Mesothelial cell of epicardium (in vitro differentiated cells): Measurements from ENCODE around the gene PLAC9. TPM values are rescaled to one million over a fixed set of nuclear protein-coding genes. Genes with fewer than 3 reads are reported as not detected.

Experiments used
- DNase-seq, 2 experiments: peaks; one replicate each; pipeline ENCODE4 v3.0.0; 2021; ENCODE audit warnings: low spot score in 2 of 2; ENCODE audit not compliant: unreplicated experiment in 2 of 2
- H3K27ac Mint-ChIP-seq: 2 replicates; pipeline ENCODE4 v1.8.0; 2021; ENCODE audit warnings: mixed read lengths
- H3K27me3 Mint-ChIP-seq: 2 replicates; pipeline ENCODE4 v1.8.0; 2021; ENCODE audit warnings: low read depth, mixed read lengths
- H3K36me3 Mint-ChIP-seq: 2 replicates; pipeline ENCODE4 v1.8.0; 2021; ENCODE audit warnings: mixed read lengths
- H3K4me1 Mint-ChIP-seq: 2 replicates; pipeline ENCODE4 v1.8.0; 2021; ENCODE audit warnings: mixed read lengths
- H3K4me3 Mint-ChIP-seq: 2 replicates; pipeline ENCODE4 v1.8.0; 2021; ENCODE audit warnings: mild to moderate bottlenecking, moderate library complexity, mixed read lengths
- H3K9me3 Mint-ChIP-seq: 2 replicates; pipeline ENCODE4 v1.8.0; 2021; ENCODE audit warnings: mixed read lengths
- CTCF ChIP-seq: fragments of 200-600 bp; sonication (generic); IDR thresholded peaks from one replicate; pipeline ENCODE4 v1.5.0; 2021; ENCODE audit warnings: antibody characterized with exemption; ENCODE audit not compliant: unreplicated experiment
- total RNA-seq: library from RNA; stranded (reverse); gene quantifications from 3 replicates; pipeline ENCODE4 v1.2.1, GENCODE V29; 2021

PLAC9 gene
- total RNA-seq, 1 donor from 2014 or later: 25.1 TPM

DNA sequence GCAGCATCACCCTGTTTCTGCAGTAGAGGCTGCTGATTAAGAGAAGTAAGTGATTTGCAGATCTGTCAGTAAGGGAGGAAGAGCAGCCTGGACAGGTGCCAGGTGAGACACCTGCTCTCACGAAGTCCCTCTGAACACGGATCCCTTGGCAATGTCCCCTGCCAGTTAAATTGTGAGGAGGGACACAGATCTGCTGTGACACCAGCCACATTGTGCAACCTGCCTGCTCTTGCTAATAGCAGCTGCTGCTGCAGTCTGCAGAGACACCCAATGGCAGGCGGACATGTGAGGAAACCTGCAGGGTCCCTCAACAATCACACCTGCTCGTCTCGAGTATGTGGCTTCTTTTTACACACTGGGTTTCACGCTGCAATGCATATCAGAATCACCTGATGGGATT lies 40.9 kb downstream of the PLAC9 start:
- H3K4me1 Mint-ChIP-seq: peaks cover 2% of the 10 kb centered on the region
- no peaks in the 10 kb centered on the region for H3K27me3 Mint-ChIP-seq
- no peak for TF ChIP-seq CTCF
- H3K27ac Mint-ChIP-seq: no peak overlapping the region
- no peak for DNase-seq
- no peak overlapping the region for H3K4me3 Mint-ChIP-seq
- no peaks in the 10 kb centered on the region for H3K9me3 Mint-ChIP-seq
- peaks cover 4% of the 10 kb centered on the region for H3K36me3 Mint-ChIP-seq

DNA sequence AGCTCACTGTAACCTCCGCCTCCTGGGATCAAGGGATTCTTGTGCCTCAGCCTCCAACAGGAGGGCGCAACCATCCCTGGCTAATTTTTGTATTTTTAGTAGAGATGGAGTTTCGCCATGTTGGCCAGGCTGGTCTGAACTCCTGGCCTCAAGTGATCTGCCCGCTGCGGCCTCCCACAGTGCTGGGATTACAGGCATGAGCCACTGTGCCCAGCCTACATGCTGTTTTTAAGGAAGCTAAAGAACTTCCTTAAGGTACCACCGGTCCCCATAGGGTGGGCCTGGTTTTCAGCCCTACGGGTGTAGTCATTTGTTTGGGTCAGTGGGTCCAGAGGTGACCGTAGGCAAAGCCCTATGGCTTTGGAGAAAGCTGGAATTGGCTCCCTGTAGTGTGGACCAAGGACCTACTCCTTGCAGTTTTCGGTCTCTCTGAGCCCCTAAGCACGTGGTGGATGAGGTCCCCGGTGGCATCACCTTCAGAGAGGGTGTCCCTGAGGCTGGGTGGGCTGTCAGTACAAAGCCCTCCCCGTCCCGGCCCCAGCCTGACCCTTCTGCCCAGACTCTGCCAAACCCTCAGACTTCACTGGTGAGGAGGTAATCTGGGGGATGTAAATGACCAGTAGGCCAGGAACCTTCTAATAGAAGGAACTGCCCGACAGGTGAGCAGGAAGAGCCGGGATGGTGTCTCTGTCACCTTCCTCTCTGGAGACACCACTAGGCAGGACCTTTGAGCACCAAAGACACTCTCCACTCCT lies 42.3 kb downstream of the PLAC9 start:
- Mint-ChIP-seq H3K4me1 (peaks cover 2% of the 10 kb centered on the region), H3K36me3 (no peaks in the 10 kb centered on the region), H3K9me3 (no peaks in the 10 kb centered on the region), H3K4me3 (no peak overlapping the region), H3K27me3 (no peaks in the 10 kb centered on the region), H3K27ac (peak overlapping the region; percentile 43)
- DNase-seq: no peak
- TF ChIP-seq CTCF: no peak

- Mint-ChIP-seq H3K36me3 (peaks cover under 1% of the 10 kb centered on the region), H3K27me3 (no peaks in the 10 kb centered on the region)
Observed at GRCh38 chr10:80176526-80176925, 44.0 kb downstream of the PLAC9 start.

GRCh38 chr10:80177781-80178636 lies 45.5 kb downstream of the PLAC9 start:
- Mint-ChIP-seq H3K4me3 (no peak overlapping the region), H3K36me3 (peaks cover 4% of the 10 kb centered on the region), H3K27ac (no peak overlapping the region), H3K9me3 (no peaks in the 10 kb centered on the region), H3K4me1 (peaks cover 2% of the 10 kb centered on the region), H3K27me3 (no peaks in the 10 kb centered on the region)
- DNase-seq: no peak
- no peak for TF ChIP-seq CTCF

More at GRCh38 chr10:80176526-80176925, 44.0 kb downstream of the PLAC9 start:
- Mint-ChIP-seq H3K27ac (no peak overlapping the region), H3K9me3 (no peaks in the 10 kb centered on the region), H3K4me3 (no peak overlapping the region), H3K4me1 (peaks cover 2% of the 10 kb centered on the region)
- no peak for TF ChIP-seq CTCF
- DNase-seq: no peak

GRCh38 chr10:80182986-80183385 lies 50.5 kb downstream of the PLAC9 start:
- DNase-seq: no peak
- peaks cover 18% of the 10 kb centered on the region for H3K4me1 Mint-ChIP-seq
- no peaks in the 10 kb centered on the region for H3K27me3 Mint-ChIP-seq
- H3K36me3 Mint-ChIP-seq: peaks cover 7% of the 10 kb centered on the region
- H3K9me3 Mint-ChIP-seq: no peaks in the 10 kb centered on the region
- no peak for TF ChIP-seq CTCF
- H3K4me3 Mint-ChIP-seq: no peak overlapping the region
- H3K27ac Mint-ChIP-seq: peak overlapping the region; percentile 54
